DMS 273 (cell line): ENCODE results near the gene IGFBP2.

ENCODE experiments used
- DNase-seq: peaks from one replicate; lab custom pipeline; 2025; ENCODE audit not compliant: unreplicated experiment; lab: John Stamatoyannopoulos, UW

The IGFBP2 gene

GRCh38 chr2:216661639-216662375 is 28.6 kb downstream of the IGFBP2 start:
- DNase-seq, result peak; percentile 26

DNA sequence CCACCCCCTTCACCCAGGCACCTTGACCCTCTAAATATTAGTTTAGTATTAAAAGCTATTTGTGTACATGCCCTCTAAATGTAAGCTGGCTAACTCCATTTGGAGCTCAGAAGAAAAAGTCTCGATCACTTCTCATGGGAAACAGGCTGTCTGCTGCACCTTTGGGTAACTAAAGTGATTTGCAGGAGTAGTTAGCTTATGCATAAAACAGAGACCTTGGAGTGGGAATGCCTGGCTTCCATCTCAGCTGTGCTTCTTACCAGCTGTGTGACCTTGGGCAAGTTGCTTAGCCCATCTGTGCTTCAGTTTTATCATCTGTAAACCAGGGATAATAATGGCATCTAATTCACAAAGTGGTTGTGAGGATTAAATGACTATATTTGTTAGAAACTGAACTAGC is 29.9 kb downstream of the IGFBP2 start:
- no peak for DNase-seq

- DNase-seq, result no peak
Observed at GRCh38 chr2:216663846-216664245, 30.6 kb downstream of the IGFBP2 start.

- DNase-seq, result peak; percentile 56
Observed at GRCh38 chr2:216664593-216665034, 31.4 kb downstream of the IGFBP2 start.

DNA sequence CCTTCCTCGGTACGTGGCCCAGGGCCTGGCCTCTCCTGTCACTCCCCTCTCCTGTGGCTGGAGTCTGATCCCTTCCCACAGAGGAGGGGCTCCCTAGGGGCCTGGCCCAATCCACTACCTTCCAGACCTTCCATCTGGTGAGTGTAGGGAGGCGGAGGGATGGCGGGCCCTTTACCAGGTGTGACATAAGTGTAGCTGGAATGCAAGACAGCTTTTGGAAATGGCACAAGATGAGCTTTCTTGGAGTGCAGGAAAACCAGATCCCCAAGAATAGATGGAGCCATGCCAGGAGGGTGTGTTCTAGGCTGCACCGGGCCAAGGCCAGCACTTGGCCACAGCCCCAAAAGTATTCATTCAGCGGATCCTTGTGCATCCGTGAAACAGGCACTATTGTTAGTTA is 32.0 kb downstream of the IGFBP2 start:
- peak; percentile 83 for DNase-seq

- DNase-seq, result peak; percentile 59
Observed at GRCh38 chr2:216665717-216666116, 32.5 kb downstream of the IGFBP2 start.

GRCh38 chr2:216666461-216667233 is 33.4 kb downstream of the IGFBP2 start:
- peak; percentile 85 for DNase-seq

GRCh38 chr2:216670266-216671080 is 37.3 kb downstream of the IGFBP2 start:
- no peak for DNase-seq

- no peak for DNase-seq
Observed at GRCh38 chr2:216671081-216671411, 37.8 kb downstream of the IGFBP2 start.

DNA sequence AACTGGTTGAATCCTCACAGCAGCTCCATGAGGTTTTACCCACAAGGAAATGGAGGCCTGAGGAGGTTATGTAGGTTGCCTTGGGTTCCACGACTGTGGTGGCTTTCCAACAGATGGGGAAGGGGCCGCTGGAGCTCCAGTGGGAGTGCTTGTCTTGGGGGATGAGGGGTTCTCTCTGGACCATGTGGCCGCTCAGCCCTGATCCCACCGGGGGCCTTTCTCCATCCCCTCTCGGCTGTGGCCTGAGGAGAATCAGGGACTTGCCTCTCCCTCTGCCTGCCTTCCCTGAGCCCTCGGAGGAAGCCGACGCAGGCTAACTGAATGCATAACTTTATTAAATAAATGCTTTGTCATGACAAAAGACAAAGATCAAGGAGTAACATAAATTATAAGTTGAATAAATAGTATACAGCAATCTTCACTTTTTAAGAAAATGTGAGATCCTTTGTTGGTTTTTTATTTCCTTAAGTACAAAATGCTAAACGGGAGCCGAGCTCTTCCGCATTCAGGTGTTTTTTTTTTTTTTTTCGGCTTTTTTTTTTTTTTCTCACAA is 38.6 kb downstream of the IGFBP2 start:
- DNase-seq, result no peak

GRCh38 chr2:216672466-216672865 is 39.2 kb downstream of the IGFBP2 start:
- DNase-seq, result no peak

DNA sequence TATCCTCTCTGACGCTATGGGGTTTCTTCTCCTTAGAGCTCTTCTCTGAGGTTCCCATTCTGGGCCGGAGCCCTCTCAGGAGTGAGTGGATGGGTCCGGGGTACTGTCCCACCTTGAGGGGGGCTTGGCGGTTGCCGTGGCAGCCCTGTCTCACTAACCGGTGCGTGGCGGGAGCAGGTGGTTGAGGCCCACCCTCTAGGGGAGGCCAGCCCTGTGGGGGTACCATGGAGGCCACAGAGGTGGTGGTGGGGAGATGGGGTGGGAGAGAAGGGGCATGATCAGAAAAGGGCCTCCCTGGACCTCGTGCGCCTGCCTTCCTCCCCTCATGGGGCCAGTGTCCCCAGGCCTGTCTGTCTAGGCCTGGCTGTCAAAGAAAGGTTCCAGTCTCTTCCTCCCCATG is 39.8 kb downstream of the IGFBP2 start:
- no peak for DNase-seq

- DNase-seq, result no peak
Observed at GRCh38 chr2:216673609-216674008, 40.4 kb downstream of the IGFBP2 start.

- no peak for DNase-seq
Observed at GRCh38 chr2:216674376-216674775, 41.2 kb downstream of the IGFBP2 start.

DNA sequence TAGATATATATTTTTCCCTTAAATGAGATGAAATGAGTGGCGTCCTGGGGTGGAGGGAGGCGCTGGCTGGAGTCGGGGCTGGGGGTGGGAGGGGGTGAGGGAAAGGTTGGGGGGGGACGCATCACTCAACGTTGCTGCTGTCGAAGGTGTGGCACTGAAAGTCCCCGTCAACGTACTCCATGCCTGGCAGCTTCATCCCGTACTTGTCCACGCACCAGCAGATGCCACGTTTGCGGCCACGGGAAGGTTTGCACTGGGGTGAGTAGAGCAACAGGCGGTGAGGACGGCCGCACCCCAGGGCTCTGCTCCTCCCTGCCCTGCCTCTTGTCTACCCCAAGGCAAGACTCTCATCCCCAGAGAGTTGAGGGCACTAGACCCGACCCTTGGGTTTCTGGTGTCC is 43.4 kb downstream of the IGFBP2 start:
- no peak for DNase-seq

- no peak for DNase-seq
Observed at GRCh38 chr2:216677439-216678097, 44.3 kb downstream of the IGFBP2 start.

GRCh38 chr2:216678098-216678465 is 44.9 kb downstream of the IGFBP2 start:
- no peak for DNase-seq

- no peak for DNase-seq
Observed at GRCh38 chr2:216678813-216679657, 45.8 kb downstream of the IGFBP2 start.

GRCh38 chr2:216679658-216680024 is 46.4 kb downstream of the IGFBP2 start:
- no peak for DNase-seq
